Muscle layer of duodenum (tissue), 2 donors: ENCODE measurements around the gene NPB.

Experiments used
- H3K27ac ChIP-seq: one replicate; pipeline ENCODE4 v1.7.0; 2013; ENCODE audit warnings: mild to moderate bottlenecking, low read length
- H3K27me3 ChIP-seq: one replicate; pipeline ENCODE4 v1.7.0; 2013; ENCODE audit warnings: low read depth, mild to moderate bottlenecking, control low read depth, low read length
- H3K36me3 ChIP-seq, 2 donors: one replicate each; pipeline ENCODE4 v1.7.0; 2013; ENCODE audit warnings: low read length in 2 of 2, control low read depth in 1 of 2, mild to moderate bottlenecking in 1 of 2; ENCODE audit not compliant: insufficient read depth in 2 of 2, control insufficient read depth in 1 of 2
- H3K4me1 ChIP-seq, 2 donors: one replicate each; pipeline ENCODE4 v1.7.0; 2013; ENCODE audit warnings: low read length in 2 of 2, mild to moderate bottlenecking in 2 of 2, control low read depth in 1 of 2, moderate library complexity in 1 of 2; ENCODE audit not compliant: insufficient read depth in 2 of 2, control insufficient read depth in 1 of 2
- H3K4me3 ChIP-seq, 2 donors: one replicate each; pipeline ENCODE4 v1.7.0; 2013; ENCODE audit warnings: low read length in 2 of 2, low read depth in 1 of 2, mild to moderate bottlenecking in 1 of 2
- H3K9me3 ChIP-seq, 2 donors: one replicate each; pipeline ENCODE4 v1.7.0; 2013; ENCODE audit warnings: low read length in 2 of 2, control low read depth in 1 of 2, mild to moderate bottlenecking in 1 of 2; ENCODE audit not compliant: control insufficient read depth in 1 of 2
- donor health status: healthy.

NPB gene

DNA sequence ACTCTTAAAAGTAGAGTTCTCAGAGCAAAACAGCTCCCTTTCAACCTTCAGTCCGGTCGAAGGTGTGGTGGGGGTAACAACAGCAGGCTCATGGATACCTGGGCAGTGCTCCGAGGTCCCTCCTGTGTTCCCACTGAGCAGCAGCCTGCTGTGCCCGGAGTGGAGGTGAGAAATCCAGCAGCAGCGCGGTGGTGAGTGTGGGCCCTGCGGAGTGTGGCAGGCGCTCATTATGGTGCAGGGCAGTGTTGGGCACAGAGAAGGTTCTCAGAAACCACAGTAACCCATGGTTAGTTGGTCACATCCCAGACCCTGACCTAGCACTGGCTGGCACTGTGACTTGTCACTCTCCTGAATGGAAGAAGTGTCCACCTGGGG lies 36.7 kb upstream of the NPB start:
- Histone ChIP-seq H3K36me3 (peaks cover 0 to 31% of the 10 kb centered on the region in 2 donors), H3K9me3 (no peaks in the 10 kb centered on the region), H3K27ac (peak overlapping the region; percentile 69), H3K4me1 (peaks cover 0 to 68% of the 10 kb centered on the region in 2 donors), H3K4me3 (no peak overlapping the region), H3K27me3 (no peaks in the 10 kb centered on the region)

GRCh38 chr17:81865733-81866439 lies 36.2 kb upstream of the NPB start:
- Histone ChIP-seq H3K27me3 (no peaks in the 10 kb centered on the region), H3K36me3 (peaks cover 0 to 31% of the 10 kb centered on the region in 2 donors), H3K4me3 (no peak overlapping the region), H3K27ac (peak overlapping the region; percentile 69), H3K9me3 (no peaks in the 10 kb centered on the region), H3K4me1 (peaks cover 0 to 68% of the 10 kb centered on the region in 2 donors)

DNA sequence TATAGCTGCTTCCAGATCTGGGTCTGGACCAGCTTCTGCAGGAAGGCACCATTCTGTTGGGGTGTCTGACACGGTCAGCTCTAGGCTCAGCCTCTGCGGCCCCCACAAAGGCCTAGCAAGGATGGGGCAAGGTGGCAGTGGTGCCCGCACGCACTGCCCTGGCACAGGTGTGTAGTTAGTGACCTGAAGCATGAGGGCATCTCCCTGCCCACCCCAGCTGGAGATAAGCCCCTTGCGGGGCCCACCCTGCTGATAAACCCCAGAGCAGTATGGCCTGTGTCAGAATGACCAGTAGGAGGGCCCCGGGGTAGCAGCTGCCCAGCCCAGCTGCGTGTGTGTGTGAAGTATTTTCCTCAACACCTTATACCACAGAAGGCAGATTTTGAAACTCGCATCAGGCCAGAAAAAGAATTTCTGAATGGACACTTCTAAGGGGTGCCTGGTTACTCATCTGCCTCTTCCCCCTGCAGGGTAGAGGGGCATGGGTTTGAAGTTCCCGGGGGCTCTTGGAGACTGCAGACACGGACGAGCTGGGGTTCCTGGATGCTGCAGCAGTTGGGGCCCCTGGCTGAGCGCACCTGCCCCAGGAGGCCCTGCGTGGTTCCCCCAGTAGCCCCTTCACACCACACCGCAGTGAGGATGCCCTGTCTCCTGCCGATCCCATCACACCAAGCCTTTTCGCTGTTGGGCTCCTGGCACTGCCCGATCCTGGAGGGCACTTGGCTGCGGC lies 35.4 kb upstream of the NPB start:
- Histone ChIP-seq H3K4me3 (no peak overlapping the region), H3K36me3 (peaks cover 0 to 25% of the 10 kb centered on the region in 2 donors), H3K27me3 (no peaks in the 10 kb centered on the region), H3K27ac (peak overlapping the region; percentile 54), H3K4me1 (peaks cover 0 to 65% of the 10 kb centered on the region in 2 donors), H3K9me3 (no peaks in the 10 kb centered on the region)

- Histone ChIP-seq H3K4me1 (peaks cover 0 to 62% of the 10 kb centered on the region in 2 donors), H3K27ac (peak overlapping the region; percentile 56), H3K9me3 (no peaks in the 10 kb centered on the region), H3K36me3 (peaks cover 0 to 25% of the 10 kb centered on the region in 2 donors), H3K4me3 (no peak overlapping the region), H3K27me3 (no peaks in the 10 kb centered on the region)
Measured at GRCh38 chr17:81867170-81867990, 34.7 kb upstream of the NPB start.

DNA sequence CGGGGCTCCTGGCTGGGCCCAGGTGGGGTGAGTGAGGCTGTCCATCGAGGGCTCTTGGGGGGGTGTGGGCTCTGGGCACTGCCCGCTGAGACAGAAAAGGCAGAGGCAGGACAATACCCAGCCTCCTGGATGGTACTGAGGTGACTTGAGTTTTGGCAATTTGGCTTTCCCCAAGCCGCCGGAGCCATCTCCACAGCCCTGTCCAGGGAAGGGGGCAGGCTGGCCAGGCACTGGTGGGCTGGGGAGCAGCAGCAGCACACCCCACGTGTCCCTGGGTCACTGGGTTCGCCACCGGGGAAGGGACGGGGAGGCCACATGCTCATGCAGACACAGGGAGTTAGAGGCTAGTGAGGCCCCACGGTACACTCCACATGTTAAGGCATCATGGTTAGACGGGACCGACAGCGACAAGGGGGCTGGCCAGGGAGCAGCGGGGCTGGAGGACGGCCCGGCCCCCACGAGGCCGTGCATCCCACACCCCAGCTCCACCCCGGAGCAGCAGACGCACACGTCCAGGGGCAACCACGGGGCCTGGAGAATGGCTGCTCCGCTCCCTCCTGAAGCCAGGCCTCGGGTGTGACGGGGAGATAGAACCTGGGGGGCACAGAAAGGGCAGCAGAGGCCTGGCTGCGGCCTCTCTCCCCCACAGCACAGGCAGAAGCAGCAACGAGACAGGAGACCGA lies 33.9 kb upstream of the NPB start:
- Histone ChIP-seq H3K27ac (no peak overlapping the region), H3K9me3 (no peaks in the 10 kb centered on the region), H3K4me1 (peaks cover 0 to 61% of the 10 kb centered on the region in 2 donors), H3K4me3 (no peak overlapping the region), H3K27me3 (no peaks in the 10 kb centered on the region), H3K36me3 (peaks cover 0 to 25% of the 10 kb centered on the region in 2 donors)

DNA sequence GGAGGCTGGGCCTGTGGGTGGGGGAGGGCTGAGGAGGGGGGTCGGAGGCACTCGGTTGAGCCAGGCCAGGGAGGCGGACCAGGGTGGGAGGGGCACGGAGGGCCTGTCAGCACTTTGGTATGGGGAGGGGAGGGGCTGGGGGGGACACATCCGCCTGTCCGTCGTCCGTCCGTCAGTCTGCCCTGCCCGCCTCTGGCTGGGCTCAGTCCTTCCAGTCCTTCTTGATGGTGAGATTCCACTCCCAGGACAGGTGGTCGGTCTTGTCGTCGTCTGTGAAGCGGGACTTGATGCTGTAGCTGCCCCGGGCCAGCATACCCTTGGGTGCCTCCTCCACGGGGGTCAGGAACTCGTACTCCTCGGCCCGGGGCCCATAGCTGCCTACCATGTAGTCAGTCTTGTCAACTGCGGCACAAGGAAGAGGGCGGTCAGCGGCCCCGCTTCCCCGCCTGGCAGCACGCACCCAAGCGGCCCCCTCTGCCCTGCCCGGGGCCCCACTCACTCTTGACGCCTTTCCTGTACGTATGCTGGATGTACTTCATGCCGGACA lies 33.3 kb upstream of the NPB start:
- Histone ChIP-seq H3K27ac (no peak overlapping the region), H3K4me1 (peaks cover 0 to 55% of the 10 kb centered on the region in 2 donors), H3K4me3 (no peak overlapping the region)

DNA sequence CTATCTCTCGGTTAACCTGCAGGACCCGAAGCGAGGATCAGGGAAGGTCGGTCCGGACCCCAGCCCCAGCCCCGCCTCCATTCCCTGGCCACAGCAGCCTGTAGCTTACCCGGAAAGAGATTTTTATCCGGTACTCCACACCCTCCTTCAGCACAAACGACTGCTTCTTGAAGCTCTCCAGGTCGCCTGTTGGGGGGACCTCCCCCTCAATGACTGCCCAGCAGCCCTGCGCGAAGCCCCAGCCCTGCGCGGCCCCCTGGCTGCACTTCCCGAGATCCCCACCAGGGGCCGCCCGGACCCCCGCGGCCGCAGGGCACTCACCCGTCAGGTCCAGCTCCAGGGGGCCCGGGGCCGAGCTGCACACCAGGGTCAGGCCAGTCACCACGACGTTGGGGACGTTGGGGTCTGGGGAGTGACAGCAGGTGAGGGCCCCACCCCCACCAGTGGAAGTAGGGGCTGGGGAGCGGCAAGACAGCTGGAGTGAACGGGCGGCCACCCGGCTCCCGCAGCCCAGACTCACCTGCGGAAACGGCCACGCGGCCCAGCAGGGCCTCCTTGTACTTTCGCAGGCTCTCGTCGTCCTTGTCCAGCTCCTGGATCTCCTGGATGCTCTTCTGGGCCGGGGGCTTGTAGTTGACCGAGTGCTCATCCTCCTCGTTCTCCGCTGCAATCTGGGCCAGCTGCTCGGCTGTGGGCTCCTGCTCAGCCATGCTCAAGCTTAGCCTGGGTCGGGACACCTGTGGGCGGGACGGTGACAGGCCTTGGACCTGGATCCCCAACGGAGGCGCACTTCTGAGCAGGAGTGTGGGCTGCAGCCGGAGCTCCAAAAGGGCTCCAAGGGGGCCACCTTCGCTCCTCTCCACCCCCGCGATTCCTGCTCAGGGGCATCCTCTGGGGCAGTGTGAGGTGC lies 32.6 kb upstream of the NPB start:
- H3K4me3 ChIP-seq = peak overlapping the region; percentile 74 to 88
- peaks cover 0 to 20% of the 10 kb centered on the region in 2 donors for H3K36me3 ChIP-seq
- no peaks in the 10 kb centered on the region for H3K9me3 ChIP-seq
- peak overlapping the region; percentile 95 for H3K27ac ChIP-seq
- no peaks in the 10 kb centered on the region for H3K27me3 ChIP-seq
- peaks cover 0 to 54% of the 10 kb centered on the region in 2 donors for H3K4me1 ChIP-seq

More for the DNA sequence above, 33.3 kb upstream of the NPB start:
- Histone ChIP-seq H3K27me3 (no peaks in the 10 kb centered on the region), H3K36me3 (peaks cover 0 to 21% of the 10 kb centered on the region in 2 donors), H3K9me3 (no peaks in the 10 kb centered on the region)

GRCh38 chr17:81870131-81870980 lies 31.7 kb upstream of the NPB start:
- peaks cover 0 to 54% of the 10 kb centered on the region in 2 donors for H3K4me1 ChIP-seq

DNA sequence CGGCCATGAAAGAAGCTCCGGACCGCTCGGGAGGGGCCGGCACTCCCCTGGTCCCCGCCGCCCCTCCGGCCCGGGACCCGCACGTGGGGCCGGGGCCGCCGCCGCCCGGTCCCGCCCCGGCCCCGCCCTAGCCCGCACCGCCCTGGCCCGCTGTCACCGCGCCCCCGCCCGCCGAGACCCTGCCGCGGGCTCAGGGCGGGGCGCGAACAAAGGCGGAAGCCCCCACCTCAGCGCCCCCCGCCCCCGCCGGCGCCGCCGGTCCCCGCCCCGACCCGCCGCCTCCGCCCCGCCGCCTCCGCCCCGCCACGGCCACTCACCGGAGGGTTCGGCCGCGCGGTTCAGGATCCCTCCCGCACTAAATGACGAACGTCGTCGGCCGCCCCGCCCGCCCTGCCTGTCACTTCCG lies 31.1 kb upstream of the NPB start, which contains the start of gene ARHGDIA:
TSS of gene ARHGDIA (minus strand) at position 357 of the 406 bp plus-strand sequence. CDS start 1,407 bp downstream, outside the sequence.
- Histone ChIP-seq H3K36me3 (peaks cover 0 to 16% of the 10 kb centered on the region in 2 donors), H3K9me3 (no peaks in the 10 kb centered on the region), H3K4me1 (peaks cover 0 to 52% of the 10 kb centered on the region in 2 donors), H3K4me3 (peak within 1 kb of the TSS; percentile 75 to 88), H3K27me3 (no peaks in the 10 kb centered on the region), H3K27ac (peak within 1 kb of the TSS; percentile 95)

More at GRCh38 chr17:81870131-81870980, 31.7 kb upstream of the NPB start:
- Histone ChIP-seq H3K4me3 (peak overlapping the region; percentile 74 to 88), H3K27me3 (no peaks in the 10 kb centered on the region), H3K36me3 (peaks cover 0 to 20% of the 10 kb centered on the region in 2 donors), H3K9me3 (no peaks in the 10 kb centered on the region), H3K27ac (peak overlapping the region; percentile 95)
